Right renal pelvis (tissue), 4 donors: ENCODE measurements around the gene SP7. TPM values are rescaled to one million over a fixed set of nuclear protein-coding genes. Genes with fewer than 3 reads are reported as not detected.
"Not testable (repeated sequence)": the region's sequence is repeated elsewhere in the genome, so short reads cannot be mapped to it uniquely, and the experiment has no call there.

Experiments
- DNase-seq, 4 donors: peaks; one replicate each; pipeline ENCODE4 v3.0.0-alpha.2; 2013; ENCODE audit warnings: low read depth in 4 of 4, low spot score in 3 of 4, missing footprints in 1 of 4
- polyA plus RNA-seq, 4 donors: library from polyadenylated mRNA; unstranded; fragments of 120-200 nt; gene quantifications; one replicate each; pipeline ENCODE4 v1.2.1, GENCODE V29; 2013; ENCODE audit not compliant: insufficient read length in 4 of 4

The SP7 gene
- polyA plus RNA-seq, 4 donors, result 0.14 to 0.30 (median 0.16) TPM

DNA sequence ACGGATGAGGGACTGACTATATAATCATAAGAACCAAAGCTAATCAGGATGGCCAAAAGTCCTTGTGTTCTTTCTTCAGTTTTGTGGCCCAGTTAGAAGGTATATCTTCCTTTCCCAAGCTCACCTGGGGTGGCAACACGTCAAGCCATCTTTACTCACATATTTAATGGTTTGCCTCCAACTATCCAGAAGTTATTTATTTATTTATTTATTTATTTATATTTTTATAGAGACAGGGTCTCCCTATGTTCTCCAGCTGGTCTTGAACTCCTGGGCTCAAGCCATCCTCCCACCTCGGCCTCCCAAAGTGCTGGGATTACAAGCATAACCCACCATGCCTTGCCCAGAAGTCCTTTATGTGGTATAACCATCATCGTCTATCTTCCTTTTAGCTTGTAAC lies 11.8 kb upstream of the SP7 start:
- DNase-seq, result no peak

DNA sequence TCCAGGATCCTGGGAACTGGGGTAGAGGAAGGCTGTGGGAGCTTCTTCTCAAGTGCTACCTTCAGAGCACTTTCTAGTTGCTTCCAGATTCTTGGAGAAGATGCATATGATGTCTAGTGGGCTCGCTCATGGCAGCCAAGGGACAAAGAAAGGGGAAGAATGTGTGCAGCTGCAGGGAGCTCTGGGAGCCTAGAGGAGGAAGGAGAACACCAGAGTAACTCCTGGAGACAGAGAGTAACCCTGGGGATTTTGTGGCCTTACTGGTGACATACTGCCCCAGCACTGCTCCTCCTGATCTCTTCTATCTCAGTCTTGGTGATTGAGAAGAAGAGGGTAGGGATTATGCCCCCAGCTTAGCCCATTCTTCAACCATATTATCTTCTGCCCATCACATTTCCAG lies 10.3 kb upstream of the SP7 start:
- DNase-seq, result no peak

DNA sequence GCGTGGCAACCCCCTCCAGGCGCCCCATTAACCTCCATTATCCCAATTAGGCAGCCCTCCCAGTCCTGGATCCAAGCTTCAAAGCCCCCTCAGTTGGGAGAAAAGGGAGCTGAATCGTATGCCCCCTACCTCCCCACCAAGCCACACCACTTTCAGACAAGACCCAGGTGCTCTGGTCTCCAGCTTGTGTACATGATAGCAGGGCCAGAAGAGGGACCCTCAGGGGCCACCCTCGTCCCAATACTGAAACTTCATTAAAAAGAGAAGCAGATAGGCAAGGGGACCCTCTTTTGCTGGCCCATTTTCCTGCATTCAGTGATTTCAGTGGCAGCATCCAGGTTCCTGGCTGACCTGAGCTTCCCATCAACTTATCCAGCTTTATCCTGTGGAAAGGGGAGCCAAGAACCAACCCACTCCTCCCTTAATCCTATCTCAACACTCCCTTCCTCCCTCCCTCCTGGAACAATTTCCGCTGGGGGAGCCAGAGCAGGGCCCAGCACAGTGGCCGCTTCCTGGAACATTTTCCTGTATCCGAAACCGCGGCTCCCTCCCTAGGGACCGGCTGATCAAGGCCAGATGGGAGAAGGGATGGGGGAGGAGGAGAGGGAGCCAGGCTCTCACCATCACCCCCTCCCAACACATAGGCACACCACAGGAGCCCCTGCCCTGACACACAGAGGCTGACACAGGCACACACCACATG lies 9.5 kb upstream of the SP7 start:
- DNase-seq, result no peak

DNA sequence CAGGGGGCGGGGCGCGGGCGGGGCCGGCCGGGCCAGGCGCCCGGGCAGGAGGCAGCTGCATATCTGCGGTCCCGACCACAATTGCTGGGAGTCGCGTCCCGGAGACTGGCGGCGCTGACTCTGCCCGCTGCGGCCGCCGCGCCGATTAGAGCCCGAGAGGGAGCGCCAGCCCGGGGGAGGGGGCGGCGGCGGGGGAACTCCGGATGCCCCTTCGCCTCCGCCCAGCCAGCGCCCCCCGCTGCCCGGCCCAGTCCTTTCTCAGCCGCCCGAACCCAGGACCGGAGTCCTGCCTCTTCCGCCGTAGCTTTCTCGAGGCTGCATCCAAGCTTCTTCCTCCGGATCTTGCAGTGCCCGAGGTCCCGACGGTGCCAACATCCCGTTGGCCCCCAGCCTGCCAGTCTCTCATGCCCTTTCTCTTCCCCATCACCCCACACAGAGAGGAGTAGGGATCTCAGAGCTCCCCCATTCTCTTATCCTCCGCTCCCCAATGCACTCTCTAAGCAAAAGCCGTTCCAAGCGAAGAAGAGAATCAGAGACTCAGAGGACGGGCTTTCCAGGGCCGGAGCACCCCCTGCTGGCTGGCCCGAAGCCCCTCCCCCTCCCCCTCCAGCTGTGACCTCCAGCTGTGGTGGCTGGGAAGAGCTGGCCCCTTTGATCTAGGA lies 8.8 kb upstream of the SP7 start:
- DNase-seq, result peak in 3 of 4 donors; percentile 75 to 80 (median 75)

DNA sequence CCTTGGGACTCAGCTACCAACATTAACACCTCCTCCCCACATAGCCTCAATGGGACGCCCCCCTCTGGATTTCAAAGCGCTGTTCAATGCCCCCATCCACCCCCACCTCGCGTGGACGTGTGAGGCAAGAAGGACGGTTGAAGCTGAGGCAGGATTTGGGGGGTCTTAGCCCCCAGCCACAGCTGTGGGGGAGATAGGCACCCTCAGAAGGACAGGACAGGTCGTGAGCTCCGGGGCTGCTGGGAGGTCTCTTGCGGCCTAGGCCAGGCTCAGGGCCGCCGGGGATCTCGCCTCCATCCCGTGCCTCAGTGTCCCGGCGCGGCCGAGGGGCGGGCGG lies 8.3 kb upstream of the SP7 start:
- DNase-seq, result no peak

DNA sequence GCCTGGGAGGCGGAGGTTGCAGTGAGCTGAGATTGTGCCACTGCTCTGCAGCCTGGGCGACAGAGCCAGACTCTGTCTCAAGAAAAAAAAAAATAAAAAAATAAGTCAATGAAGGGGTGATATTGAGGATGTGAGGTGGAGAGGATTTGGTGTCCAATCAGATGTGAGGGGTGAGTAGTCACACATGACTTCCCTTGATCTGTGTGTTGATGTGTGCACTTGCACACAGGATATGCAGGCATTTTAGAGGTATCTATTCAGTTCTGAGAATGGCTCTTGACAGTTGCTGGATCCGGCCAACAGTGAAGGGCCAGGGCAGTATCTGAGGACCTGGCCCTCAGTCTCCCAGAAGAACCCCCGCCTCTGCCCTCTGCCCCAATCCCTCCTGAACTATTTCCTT lies 7.8 kb upstream of the SP7 start:
- no peak for DNase-seq

DNA sequence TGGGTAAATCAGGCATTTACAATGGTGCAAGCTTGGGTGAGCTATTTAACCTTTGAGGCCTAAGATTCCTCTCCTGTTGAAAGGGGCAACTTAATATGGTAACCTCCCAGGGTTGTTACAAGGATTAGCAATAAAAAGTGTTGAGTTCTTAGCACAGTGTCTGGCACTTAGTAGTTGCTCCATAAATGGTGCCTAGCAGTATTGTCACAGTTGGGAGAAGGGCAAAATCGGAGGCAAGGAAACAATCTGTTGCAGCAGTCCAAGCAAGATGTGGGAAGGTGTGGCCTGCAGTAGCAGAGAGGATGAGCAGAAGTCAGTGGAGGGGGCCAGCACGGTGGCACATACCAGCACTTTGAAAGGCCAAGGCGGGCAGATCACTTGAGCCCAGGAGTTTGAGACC lies 7.3 kb upstream of the SP7 start:
- no peak for DNase-seq

DNA sequence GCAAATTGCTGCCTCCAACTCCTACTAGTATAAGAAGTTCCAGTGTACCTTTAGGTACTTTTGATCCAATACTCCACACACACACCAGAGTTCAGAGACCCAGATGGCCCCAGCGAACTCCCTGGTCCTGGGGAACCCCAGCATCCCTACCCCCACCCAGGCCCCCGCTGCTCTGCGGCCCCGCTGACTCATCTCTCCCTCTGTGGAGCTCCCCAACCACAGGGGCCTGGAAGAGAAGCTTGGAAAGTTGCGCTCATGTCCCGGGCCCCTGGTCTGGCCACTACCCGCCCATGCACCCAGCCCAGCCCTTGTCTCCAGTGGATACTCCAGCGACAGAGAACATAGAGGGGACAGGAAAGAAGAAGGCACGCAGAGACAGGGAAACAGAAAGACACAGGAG lies 4.2 kb upstream of the SP7 start:
- no peak for DNase-seq

DNA sequence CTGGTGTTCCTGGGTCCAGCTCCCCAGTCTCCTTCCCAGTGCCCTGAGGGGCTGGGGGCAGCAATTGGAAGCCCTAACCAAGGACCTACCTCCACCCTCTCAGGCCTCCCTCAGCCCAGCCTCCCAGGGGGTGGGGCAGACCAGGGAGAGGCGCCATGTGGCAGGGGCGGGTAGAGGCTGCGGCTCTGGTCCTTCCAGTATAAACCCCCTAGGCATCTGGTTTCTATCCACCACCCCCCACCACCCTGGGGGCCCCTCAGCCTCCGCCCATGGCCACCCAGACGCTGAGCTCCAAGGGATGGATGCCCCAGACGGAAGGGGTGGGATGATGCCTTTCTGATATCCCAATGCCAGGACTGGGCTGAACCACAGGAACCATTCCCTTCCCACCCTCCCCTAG lies 2.8 kb upstream of the SP7 start:
- no peak for DNase-seq

DNA sequence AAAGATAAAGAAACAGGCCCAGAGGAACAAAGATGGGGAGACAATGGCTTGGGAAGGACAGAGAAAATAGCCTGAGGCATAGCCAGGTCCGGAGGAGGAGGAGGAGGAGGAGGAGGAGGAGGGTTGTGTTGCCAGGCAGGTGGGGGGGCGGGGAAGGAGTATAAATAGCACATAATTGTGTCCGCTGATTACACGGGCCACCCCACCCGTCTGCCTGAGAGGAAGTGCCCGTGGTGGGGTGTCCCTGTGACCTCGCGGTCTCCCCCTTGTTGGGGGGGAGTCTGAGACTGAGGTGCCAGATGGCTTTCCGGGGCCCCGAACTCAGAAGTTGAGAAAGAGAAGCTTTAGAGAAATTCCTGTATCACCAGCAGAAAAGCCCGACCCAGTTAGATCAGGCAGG lies 1.9 kb upstream of the SP7 start:
- no peak for DNase-seq

DNA sequence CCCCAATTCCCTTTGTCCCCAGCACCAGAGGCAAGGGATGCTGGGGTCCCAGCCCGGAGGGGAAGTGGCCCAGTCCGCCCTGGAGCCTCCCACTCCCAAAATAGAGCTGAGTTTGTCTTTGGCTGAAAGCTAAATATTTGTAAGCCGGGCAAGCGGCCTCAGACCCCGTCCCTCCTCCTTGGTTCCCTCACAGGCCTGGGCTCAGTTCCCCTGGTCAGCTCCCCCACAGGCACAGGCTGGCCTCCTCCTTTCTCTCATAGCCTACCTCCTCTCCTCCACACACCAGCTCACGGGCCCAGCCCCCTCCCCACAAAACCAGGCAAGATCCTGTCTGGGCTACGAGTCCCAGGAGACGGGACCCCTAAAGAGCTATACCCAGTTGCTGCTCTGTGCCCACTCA lies 1.3 kb downstream of the SP7 start:
- no peak for DNase-seq

DNA sequence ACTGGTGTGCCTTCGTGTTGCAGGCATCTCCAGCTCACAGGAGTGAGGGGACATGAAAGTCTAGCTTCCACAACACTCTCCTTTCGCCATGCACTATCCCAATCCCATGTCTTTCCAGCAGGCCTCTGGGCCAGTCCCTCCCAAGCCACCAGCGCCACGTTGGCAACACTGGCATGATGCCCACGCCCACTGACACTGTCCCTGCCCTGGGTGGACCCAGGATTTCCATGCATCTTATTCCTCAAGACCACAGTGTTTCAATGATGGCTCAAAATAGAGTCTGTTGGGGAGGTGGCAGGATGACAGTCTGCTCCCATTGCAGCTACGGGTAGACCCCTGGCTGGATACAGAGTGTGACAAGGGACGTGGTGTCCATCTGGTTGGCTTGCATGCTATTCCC lies 2.3 kb downstream of the SP7 start:
- no peak for DNase-seq

DNA sequence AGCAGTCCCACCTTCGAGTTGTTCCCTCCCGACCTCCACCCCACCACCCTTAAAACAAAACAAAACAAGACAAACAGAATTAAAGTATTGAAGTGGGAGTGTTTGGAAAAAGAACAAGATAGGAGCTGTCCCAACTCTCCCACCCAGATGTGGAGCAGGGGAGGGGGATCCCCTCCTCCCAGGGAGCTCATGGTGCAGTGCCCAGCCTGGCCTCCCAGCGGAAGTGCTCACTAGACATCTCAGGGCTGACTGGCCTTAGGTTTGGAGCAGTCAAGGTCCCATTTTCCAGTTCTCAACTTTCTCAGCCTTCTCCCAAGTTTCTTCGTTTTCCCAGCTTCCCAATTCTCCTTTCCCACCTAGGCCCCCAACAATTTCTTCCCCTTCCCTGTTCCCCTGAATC lies 2.9 kb downstream of the SP7 start:
- no peak for DNase-seq

DNA sequence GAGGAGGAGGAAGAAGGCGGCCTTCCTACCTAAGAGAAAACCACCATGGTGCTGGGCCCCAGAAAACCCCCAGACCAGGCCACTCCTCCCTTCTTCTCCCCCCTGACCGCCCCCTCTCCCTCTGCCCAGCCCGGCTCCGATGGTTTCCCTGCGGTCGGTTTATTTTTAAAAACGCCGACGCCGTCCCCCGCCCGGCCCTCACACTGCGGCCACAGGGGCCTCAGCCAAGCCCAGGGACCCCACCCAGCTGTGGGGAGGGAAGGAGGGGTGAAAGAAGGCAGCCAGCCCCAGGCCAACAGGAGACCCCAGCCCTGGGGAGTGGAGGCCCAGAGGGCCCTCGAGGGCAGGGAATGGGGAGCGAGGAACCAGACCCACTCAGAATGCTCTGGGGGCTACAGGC lies 3.4 kb downstream of the SP7 start:
- no peak for DNase-seq

DNA sequence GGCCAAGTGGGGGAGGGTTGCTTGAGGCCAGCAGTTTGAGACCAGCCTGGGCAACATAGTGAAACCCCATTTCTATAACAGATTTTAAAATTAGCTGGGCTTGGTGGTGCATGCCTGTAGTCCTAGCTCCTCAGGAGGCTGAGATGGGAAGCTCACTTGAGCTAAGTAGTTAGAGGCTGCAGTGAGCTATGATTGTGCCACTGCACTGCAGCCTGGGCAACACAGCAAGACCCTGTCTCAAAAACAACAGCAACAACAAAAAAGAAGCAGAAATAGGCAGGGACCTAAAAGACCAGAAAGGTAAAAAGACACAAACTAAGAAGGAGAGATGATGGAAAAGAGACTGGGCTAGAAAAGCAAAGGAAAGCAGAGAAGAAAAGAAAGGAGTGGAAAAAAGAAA lies 3.8 kb downstream of the SP7 start:
- not testable (repeated sequence) for DNase-seq

DNA sequence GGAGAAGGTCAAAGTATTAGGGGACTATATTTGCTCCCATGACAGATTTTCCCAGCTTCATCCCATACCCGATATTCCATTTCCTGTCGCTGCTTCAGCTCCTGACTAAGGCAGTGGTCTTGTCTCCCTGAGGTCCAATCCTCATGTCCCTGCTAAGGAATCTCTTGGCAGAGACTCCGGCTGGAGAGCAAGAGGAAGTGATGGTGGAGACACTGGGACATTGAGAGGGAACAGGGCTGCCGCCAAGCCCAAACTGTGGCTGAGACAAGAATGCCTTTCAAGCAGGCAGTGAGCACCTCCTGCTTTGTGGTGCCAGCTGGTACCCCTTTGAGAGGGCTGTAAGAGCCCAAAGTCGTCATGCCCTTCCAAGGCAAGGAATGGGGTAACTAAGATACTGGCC lies 5.5 kb downstream of the SP7 start:
- DNase-seq, result no peak

DNA sequence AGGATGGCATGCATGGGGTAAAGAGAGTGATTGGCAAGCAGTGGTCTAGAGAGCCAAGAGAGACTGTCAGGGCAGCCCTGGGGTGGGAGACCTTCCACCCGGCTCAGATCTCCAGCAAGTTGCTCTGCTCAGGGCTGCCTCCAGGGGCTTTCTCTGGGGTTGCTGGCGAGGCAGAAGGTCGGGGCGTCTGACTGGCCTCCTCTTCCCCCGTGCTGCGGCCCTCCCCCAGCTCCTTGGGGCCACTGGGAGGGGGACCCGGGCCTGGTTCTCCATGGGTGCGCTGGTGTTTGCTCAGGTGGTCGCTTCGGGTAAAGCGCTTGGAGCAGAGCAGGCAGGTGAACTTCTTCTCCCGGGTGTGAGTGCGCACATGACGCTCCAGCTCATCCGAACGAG lies 8.1 kb downstream of the SP7 start:
- DNase-seq, result no peak

DNA sequence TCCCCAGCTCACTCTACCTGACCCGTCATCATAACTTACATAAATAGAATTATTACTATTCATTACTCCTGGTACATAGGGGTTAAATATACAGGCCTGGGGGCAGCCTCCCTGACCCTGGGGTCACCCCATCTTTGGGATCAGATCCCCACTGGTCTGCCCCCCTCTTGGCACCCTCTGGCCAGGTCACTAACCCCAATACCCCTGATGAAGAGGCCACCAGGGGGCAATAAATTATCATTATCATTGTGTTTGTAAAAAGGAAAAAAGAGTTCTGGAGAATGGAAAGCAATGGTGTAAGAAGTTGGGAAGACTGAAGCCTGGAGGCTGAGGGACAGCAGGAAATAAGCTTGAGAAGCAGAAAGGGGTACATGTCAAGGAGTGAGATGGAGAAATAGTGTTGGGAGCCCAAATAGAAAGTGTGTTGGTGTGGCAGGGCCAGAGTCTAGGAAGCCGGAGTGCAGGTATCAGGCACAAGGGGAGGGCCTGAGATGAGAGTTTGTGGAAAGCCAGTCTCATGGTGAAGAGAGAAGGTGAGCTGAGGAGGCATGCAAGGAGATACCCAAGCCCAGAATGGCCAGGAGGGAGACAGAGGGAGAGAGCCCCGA lies 8.6 kb downstream of the SP7 start:
- DNase-seq, result no peak

DNA sequence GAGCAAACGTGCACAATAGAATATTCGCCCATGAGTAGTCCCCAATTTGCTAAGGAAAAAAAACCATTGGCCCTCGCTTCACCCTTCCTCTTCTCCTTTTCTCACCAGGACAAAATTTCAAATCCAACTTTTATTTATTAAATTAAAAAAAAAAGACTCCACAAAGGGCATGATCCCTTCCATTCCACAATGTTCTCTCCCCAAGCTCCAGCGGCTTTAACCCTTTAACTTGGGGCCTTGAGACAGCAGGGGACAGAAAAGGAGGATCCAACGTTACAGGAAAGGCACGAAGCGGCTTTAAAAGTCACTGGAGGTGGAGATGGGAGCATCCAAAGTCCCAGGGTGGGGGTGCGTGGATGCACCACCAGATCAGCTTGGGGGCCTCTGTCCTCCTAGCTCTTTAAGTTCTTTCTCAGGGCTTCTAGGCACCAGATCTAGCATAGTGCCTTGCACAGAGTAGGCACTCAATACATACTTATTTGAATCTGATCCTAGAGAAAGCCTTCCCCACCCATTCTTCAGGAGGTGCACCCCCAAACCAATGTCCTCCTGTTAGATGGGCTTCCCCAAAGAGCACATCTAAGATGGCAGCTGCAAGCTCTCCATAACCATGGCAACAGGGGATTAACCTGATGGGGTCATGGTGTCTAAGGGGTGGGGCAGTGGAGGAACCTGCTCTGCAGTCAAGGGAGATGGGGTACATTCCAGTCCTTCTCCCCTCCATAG lies 9.5 kb downstream of the SP7 start:
- no peak for DNase-seq

DNA sequence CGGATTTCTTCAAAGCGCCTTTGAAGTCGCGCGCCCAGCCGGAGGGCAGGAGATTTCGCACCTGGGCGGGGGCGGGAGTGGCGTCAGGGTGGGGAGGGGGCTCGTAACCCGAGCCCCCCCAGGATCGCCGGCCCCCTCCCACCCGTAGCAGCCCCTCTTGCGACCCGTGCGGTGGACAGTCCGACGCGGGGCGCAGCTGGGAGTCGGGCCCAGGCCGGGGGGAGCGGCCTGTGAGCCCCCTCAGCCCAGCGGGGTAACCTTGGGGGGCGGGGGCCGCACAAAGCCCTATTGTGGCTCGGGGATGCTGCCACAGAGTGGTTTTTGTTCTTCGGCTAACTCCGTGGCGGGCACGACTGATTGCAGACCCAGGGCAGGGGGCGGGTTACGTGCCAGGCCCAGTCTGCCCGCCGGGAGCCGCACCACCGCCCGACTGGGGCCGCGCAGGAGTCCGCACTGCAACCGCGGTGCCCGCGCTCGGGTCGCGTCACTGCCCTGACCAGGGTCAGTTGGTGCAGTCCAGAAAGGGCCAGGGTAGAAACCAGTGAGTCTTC lies 10.6 kb downstream of the SP7 start:
- DNase-seq, result no peak

DNA sequence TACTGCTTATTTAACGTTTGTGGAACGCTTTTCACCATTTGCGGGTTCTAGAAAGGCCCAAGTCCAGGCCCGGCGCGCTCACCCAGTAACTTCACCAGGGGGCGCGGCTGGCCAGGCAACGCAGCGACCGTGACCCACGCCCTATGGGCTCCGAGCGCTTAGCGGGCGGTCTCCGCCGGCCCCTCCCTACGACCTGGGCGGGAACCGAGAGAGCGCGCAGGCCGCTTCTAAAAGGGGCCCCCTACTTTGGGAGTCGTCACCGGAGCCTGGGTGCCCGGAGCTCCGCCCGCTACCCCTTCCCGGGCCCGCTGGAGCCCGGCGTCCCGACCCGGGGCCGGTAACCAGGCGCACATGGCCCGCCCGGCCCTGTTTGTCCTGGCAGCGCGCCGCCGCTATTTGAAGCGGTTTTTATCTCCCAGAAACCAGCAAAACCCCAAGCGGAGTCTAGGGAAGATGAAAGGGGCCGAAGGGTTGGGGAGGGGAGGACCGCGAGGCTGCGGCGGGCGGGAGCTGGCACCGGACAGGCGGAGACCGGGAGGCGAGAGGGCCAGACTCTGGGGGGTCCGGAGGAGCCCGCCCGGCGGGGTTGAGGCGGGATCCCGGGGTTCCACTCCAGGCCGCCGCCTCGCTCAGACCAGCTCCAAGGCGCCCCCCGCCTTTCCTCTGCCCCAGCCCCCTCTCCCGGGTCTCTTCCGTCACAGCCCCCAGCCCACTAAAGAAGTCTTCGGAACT lies 11.2 kb downstream of the SP7 start:
- peak; percentile 81 to 86 (median 83) for DNase-seq
